GM15510 (cell line): ENCODE data around the gene KLF18.

ENCODE experiments used
- POLR2A ChIP-seq: IDR thresholded peaks from 3 replicates; pipeline ENCODE4 v1.6.1; 2011; ENCODE audit warnings: borderline replicate concordance; ENCODE audit not compliant: insufficient read length; ENCODE audit errors: extremely low read depth

KLF18 gene

DNA sequence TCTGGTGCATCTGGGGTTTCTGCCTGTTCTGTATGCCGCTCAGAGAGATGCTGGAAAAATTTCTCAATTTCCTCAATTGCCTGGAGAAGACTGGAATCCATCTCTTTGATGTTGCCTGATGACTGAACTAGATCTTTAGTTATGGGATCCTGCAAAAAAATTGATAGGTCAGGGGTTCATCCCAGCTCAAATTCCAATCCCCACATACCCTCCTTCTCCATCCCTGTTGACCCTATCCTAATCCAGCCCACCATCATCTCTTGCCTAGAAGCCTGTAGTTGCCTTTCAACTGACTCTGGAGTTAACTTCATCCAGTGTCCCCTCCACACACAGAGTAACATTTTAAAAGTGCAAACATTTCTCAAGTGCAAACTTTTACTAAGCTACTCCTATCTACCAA, at the start of gene KLF18:
Gene KLF18, minus strand, starts transcription at position 101 of the 400 bp plus-strand sequence. Its CDS starts 0 bp downstream, at position 101.
- no peak for TF ChIP-seq POLR2A

DNA sequence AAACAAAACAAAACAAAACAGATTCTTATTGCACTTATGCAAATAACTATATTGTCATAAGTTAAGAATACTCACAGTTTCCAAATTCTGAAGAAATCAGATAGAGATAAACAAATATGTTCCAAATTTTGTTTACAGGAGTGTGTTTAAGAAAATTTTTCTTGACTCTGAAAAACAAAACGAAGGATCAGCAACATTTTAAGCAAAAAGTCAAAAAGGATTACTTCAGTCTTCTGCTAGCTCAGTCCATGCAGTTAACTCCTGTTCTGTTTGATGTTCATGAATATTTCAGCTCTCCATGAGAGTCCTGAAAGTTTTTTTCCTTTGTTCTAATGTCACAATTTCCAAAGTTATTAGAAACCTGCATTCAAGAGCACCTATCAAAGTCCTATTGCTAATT, 33.2 kb upstream of the KLF18 start:
- no peak for TF ChIP-seq POLR2A

DNA sequence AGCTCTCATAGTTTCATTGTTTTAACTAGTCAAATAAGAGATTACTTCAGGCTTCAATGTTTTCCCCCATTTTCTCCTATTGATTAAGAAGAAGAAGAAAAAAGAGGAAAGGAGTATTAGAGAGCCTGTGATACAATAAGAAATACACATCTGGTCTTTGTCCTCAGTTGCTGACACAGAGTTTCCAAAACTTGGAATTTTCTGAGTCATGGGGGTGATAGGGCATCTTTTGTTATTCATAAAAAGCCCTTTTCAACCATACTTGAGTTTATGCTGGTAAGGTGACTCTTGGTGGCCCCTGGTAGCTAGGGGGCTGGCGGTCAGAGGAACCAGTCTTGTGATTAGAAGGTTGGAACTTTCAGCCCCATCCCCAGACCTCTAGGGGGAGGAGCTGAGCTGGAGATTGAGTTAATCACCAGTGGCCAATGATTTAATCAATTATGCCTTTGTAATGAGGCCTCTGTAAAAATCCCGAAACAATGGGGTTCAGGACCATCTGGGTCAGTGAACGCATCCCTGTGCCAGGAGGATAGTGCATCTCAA, 28.9 kb upstream of the KLF18 start:
- TF ChIP-seq POLR2A: no peak

DNA sequence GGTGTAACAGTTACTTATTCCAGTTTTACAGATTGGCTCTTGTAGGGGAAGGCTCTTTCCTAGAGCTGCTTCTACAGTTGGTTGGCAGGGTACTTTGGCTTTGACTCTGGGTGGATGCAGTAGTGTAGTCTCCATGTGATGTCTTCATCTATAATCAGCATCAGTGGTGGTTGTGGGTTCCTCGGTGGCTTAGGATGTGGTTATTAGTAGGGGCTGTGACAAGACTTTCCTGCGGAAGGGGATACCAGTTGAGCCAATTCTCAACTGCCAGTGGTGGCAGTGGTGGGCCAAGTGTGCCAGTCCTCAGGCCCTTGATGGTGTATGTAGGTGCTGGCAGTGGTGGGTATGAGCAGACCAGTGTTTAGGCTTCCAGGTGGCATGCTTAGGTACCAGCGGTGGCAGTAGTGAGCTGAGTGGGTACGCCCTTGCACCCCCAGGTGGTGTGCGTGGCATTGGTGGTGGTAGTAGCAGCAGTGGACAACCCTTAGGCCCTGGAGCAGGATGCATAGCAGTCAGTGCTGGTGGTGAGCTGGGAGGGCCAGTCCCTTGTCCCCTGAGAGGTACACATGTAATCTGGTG, 27.2 kb upstream of the KLF18 start:
- no peak for TF ChIP-seq POLR2A

DNA sequence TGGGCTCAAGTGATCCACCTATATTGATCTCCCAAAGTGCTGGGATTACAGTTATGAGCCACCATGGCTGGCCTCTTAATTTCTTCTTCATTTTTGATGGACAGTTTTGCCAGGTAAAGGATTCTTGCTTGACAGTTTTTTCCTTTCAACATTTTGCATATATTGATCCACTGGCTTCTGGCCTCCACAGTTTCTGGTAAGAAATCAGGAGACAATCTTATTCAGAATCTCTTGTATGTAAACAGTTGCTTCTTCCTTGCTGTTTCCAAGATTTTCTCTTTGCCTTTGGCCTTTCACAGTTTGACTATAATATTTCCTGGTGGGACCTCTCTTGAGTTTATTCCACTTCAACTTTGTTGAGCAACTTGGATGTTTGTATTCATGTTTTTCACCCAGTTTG, 20.1 kb upstream of the KLF18 start:
- no peak for TF ChIP-seq POLR2A

DNA sequence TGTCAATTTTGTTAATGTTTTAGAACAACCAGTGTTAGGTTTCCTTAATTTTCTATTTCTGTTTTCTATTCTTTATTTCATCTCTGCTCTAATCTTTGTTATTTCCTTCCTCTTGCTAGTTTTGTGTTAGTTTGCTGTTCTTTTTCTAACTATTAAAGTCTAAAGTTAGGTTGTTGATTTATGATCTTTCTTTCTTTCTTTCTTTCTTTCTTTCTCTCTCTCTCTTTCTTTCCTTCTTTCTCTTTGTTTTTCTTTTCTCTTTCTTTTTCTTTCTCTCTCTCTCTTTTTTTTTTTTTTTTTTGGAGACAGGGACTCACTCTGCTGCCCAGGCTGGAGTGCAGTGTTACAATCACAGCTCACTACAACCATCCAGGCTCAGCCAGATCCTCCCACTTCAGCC, 17.4 kb upstream of the KLF18 start:
- TF ChIP-seq POLR2A: no peak

DNA sequence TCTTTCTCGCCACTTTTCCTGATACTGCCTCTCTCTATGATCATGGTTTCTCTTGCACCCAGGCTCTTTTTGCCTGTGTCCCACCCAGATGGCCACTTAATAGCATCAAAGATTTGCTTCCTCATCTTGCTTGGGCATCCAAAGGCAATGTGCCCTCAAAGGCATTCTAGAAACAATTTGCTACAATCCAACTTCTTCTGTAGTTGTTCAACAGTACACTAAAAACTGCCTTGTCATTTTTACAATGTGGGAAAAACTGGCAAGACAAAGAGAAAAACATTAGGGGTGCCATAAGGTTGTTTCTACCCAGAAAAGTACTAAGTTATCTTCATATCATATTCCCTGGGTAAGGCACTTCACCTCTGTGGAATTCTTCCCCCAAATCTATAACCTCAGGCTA, 16.5 kb upstream of the KLF18 start:
- TF ChIP-seq POLR2A: no peak

DNA sequence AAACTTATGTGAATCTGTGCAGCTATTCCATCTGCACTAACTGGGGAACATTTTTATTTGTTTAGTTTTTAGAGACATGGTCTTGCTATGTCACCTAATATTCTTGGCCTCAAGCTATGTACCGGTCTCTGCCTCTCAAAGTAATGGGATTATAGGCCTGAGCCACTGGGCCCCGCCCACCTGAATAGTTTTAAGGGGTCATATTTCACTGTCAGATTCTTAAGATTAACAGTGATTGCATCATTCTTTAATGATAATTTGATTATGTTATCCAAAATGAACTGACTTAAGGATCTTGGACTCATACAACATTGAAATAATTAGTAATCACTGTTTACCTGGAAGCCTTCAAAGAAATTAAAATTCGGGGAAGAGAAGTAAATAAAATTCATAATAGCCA, 12.6 kb upstream of the KLF18 start:
- no peak for TF ChIP-seq POLR2A

DNA sequence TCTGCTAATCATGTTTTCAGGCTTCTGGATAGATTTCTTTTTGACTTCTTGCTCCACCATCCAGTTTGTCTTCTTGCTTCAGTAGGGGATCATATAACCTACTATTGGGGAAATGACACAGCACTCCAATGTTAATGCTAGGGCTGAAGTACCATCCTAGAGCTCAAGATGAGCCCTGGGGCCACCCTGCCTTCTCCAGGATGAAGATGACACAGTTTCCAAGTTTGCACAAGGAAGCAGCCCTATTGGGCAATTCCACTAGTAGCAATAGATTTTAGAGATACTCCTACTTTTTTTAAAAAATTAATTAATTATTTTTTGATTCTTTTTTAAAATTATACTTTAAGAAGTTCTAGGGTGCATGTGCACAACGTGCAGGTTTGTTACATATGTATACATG, 11.3 kb upstream of the KLF18 start:
- TF ChIP-seq POLR2A: no peak

DNA sequence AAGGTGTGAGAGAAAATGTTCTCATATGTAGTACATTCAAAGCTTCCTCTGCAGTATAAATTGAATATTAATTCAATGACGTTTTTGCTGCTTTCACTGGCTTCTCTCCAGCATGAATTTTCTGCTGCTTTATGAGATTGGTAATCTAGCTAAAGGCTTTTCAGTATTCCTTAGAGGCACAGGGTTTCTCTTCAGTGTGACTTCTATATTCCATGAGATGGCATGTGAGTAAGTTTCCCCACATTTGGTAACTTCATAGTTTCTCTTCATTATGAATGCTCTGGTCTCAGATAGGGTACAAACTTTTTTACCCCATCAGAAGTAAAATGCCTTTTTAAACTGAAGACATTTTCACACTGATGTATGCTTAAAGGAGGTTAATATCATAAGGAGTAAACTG, 10.4 kb upstream of the KLF18 start:
- TF ChIP-seq POLR2A: no peak

DNA sequence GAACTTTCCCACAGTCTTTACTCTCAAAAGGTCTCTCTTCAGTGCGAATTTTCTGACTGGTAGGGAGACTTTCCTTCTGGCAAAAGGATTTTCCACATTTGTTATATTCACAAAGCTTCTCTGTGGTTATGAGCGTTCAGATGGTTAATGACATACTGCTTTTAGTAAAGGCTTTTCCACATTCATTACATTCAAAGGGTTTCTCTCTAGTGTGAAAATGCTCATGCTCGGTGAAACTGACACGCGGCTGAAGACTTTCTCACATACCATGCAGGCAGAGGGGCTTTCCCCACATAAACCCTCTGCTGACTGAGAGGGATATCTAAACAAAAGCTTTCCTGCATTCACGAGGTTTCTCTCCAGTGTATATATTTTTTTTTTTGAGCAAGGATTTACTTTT, 9.9 kb upstream of the KLF18 start:
- no peak for TF ChIP-seq POLR2A

DNA sequence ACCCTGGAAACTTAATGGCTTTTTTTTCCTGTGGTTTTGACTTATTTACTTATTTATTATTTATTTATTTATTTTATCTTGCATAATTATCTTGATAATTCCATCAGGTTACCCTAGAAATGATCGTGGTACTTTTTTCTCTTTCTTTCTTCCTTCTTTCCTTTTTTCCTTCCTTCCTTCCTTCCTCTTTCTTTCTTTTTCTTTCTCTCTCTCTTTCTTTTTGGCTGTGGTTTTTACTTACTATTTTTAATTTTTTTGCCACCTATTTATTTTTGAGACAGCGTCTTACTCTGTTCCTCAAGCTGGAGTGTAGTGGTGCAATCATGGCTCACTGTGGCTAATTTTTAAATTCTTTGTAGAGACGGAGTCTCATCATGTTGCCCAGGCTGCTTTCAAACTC, 6.2 kb upstream of the KLF18 start:
- no peak for TF ChIP-seq POLR2A

DNA sequence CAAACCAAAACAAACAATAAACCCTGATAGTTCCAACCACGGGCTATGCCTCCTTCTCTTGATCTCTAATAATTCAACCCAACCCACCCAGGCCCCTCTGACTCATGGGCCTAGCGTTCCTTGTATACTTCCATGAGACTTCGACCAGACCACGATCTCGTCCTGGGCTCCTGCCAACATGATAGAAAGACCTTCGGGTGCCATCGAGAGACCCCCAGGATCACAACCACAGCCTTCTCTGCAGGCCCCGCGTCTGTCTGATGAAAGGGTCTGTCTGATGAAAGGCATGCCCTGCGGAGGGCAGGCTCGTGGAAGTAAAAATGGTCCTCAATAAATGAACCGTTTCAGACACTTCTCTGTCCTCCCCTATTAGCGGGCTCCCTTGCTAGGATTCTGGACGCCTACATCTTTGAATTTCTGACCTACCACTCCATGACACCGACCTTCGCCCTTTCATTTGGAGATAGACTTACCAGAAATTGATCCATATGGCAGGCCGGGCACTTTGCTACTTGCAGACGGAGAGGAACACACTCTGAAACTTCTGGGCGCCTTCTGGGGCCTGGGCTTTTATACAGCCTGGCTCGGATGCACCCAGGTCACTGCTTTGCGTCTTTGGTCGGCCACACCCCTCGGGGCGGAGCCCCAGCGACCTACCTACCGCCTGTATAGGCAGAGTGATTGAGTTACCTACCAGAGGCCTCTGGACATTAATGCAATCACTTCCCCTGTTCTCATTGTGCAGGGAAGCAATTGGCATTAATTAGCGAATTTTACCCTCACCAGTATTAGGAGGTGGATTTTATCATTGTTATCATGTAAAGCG, 5.3 kb upstream of the KLF18 start:
- TF ChIP-seq POLR2A: no peak

DNA sequence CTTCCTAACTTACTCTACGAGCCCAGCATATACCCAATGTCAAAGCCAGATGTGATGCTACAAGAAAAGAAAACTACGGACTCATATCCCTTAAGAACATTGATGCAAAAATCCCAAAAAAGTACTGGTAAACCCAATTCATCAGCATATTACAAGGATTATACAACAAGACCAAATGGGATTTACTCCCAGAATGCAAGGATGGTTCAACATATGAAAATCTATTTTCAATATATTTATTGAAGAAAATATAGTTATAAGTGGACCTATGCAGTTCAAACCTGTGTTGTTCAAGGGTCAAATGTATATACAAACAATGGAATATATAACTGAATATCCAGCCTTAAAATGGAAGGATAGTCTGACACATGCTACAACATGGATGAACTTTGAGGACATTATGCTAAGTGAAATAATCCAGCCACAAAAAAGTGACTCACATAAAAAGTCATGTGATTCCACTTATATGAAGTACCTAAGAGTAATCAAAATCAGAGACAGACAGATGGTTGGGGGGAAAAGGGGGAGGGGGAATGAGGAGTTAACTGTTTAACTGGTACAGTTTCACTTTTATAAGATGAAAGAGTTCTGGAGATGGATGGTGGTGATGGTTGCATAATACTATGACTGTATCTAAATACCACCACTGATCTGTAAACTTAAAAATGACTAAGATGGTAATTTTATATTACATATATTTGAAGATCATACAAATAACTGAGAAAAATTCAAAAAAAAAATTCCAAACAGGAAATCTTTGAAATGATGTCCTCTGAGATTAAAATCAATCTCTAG, 3.7 kb upstream of the KLF18 start:
- TF ChIP-seq POLR2A: no peak

DNA sequence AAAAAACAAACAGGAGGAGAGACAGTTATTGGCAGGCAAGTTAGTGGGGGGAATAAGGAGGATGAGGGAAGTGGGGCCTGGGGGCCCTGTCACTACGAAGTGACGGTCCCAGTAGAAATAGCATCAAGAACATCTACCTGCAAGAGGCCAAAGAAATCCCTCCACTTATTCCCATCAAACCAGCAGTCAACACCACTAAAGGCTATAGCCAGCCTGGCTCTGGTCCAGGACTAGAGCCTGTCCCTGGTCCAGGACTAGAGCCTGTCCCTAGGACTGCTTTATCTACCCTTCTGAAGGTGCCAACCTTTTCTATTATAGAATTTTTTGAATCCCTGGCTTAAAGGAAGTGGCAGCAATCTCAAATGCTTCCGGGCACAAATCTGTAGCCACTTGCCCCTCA, 3.2 kb downstream of the KLF18 start:
- no peak for TF ChIP-seq POLR2A
